GM12874 (cell line): ENCODE results near the gene CAMKV.

Source experiments
- TF ChIP-seq, protein P1 (sequence below): IDR thresholded peaks from 2 replicates; pipeline ENCODE4 v1.5.1; 2011; ENCODE audit warnings: low read depth, mild to moderate bottlenecking, control low read depth, low read length, moderate library complexity; ENCODE audit not compliant: insufficient read depth

The CAMKV gene

GRCh38 chr3:49872801-49873281, 3.1 kb upstream of the CAMKV start:
- TF ChIP-seq, protein P1, sequence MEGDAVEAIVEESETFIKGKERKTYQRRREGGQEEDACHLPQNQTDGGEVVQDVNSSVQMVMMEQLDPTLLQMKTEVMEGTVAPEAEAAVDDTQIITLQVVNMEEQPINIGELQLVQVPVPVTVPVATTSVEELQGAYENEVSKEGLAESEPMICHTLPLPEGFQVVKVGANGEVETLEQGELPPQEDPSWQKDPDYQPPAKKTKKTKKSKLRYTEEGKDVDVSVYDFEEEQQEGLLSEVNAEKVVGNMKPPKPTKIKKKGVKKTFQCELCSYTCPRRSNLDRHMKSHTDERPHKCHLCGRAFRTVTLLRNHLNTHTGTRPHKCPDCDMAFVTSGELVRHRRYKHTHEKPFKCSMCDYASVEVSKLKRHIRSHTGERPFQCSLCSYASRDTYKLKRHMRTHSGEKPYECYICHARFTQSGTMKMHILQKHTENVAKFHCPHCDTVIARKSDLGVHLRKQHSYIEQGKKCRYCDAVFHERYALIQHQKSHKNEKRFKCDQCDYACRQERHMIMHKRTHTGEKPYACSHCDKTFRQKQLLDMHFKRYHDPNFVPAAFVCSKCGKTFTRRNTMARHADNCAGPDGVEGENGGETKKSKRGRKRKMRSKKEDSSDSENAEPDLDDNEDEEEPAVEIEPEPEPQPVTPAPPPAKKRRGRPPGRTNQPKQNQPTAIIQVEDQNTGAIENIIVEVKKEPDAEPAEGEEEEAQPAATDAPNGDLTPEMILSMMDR: no peak

DNA sequence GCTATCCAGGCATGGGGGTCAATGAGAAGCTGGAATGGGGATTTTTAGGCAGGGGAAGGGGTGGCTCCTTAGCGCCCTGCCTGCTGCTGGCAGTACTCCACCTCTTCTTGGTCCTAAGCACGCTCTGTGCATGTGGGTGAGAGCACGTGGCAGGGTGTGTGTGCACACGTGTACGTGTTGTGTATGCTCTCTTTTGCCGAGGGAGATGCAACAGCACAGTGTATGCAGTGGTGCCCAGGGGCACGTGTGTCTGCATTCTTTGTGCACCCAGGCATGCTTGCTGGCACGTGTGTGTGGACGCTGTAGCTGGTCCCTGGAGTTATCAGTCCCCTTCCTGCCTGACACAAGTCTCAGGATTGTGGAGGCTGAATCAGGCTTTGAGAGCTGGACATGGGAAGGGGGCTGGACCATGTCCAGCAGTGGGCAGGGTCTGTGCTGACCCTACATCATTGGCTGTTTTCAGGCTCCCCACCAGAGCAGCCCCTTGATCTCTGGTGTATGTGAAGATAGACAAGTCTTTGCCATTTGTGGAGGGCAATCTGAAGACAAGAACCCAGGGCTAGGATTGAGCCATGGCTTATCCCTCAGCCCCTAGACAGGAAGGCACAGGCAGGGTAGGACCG, 1.9 kb upstream of the CAMKV start:
- TF ChIP-seq, protein P1: no peak

DNA sequence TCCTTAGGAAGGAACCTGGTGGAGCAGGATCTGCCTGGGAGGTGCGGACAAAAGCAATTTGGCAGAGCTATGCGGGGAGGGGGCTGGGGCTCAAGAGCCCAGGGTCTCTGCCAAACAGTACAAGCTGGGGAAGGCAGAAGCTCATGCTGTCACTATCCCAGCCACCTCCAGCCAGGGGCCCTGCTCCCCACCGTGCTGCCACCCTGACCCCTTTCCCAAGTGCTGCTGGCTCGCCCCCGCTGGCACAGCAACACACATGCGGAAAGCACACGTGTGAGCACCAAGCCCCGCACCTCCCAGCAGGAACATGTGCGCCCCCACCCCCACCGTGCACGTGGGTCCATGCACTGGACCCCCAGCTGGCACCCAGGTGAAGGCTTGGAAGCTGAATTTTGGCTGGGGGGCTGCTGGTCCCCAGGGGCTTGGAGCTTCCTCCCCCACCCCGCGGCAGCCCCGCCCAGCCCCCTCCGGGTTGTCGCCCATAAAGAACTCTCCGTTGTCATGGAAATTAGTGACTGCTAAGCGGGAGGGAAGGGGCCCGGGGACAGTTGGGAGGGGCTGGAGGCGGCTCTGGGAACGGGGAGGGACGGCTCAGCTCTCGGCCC, 742 bp downstream of the CAMKV start:
- TF ChIP-seq, protein P1: no peak

DNA sequence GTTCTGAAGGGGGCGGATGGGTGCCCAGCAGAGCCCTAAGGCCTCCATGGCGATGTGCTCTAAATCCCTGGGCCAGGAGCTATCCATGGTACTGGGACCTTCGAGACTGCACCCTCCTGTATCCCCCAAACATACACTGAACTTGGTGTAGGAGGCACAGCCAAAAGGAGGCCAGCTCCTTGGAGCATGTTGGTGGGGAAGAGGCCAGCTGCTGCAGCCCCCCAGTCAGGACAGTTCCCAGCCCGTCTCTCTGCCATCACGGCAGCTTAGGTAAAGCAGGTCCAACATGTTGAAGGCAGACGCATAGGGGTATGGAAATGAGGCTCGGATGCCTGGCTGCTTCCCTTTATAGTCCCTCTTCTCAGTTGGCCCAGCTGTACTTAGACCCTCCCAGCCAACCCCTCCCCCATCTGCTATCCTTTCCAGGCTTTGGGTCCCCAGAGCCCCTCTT, 1.8 kb downstream of the CAMKV start:
- TF ChIP-seq, protein P1: no peak

- TF ChIP-seq, protein P1: no peak
These were observed 2.3 kb downstream of the CAMKV start for GRCh38 chr3:49867400-49867799.

- TF ChIP-seq, protein P1: no peak
These were observed 4.4 kb downstream of the CAMKV start for GRCh38 chr3:49865198-49865784.

DNA sequence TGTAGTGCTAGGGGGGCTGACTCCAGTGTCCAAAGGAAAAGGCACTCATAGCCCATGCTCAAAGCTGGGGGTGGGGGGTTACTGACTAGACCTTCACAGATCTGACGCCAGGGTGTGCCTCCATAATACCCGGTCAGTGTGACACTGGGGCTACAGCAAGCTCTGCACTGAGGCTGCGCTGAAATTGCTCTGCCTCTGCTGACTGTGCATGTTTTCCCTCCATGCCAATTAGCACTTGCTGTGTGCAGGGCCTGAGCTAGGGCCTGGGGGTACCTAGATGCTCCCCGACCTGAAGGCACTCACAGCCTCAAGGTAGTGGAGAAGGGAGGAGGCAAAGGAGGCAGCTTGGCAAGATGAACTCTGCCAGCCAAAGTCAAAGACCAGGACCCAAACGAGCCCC, 5.2 kb downstream of the CAMKV start:
- TF ChIP-seq, protein P1: no peak
